ENCODE measurements around the gene SMAP1. TPM values are rescaled to one million over a fixed set of nuclear protein-coding genes. Genes with fewer than 3 reads are reported as not detected.
"Not testable (repeated sequence)": the region's sequence is repeated elsewhere in the genome, so short reads cannot be mapped to it uniquely, and the experiment has no call there.

The SMAP1 gene
- total and polyA plus RNA-seq, 9 donors = 19.4 to 27.7 (median 26.3) TPM

GRCh38 chr6:70771351-70771750 lies 103.7 kb downstream of the SMAP1 start:
- 95% methylated on average over 13 of the region's 19 CpGs for WGBS (ENCODE audit: insufficient coverage)
- H3K4me1 ChIP-seq (ENCODE audit: control insufficient read depth, insufficient read depth, low read length); H3K9me3 ChIP-seq (replicated peaks; ENCODE audit: control insufficient read depth, low read depth, low read length); H3K36me3 ChIP-seq (ENCODE audit: control insufficient read depth, insufficient read depth, low read length); H3K27me3 ChIP-seq (ENCODE audit: control insufficient read depth, insufficient read depth, low read length); DNase-seq; H3K27ac ChIP-seq (ENCODE audit: low read length); H3K4me3 ChIP-seq (ENCODE audit: low read length): not testable (repeated sequence)

DNA sequence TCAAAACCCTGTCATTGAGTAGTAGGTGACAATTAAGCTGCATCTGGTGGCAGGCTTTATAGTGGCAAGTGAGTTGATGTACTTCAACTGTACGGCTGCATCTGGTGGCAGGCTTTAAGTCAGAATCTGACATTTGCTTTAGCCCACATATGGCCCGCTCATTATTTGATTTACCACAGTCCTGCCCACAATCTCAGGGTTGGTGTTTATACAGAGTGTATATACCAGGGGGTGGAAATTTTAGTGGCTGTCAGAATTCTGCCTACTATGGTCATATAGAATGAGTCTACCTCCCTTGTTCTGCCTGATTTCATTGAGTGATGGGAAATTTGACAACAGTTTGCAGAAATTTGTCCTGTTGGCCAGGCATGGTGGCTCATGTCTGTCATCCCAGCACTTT lies 112.3 kb downstream of the SMAP1 start:
- Histone ChIP-seq H3K9me3 (replicated peaks; ENCODE audit: control insufficient read depth, low read depth, low read length) (no peaks in the 10 kb centered on the region), H3K27ac (ENCODE audit: low read length) (no peak overlapping the region), H3K4me1 (ENCODE audit: control insufficient read depth, insufficient read depth, low read length) (no peaks in the 10 kb centered on the region), H3K36me3 (ENCODE audit: control insufficient read depth, insufficient read depth, low read length) (no peaks in the 10 kb centered on the region), H3K27me3 (ENCODE audit: control insufficient read depth, insufficient read depth, low read length) (no peaks in the 10 kb centered on the region), H3K4me3 (ENCODE audit: low read length) (no peak overlapping the region)
- WGBS (ENCODE audit: insufficient coverage) = no CpG with 5 or more reads among the region's 2 CpGs
- no peak for DNase-seq

- no peaks in the 10 kb centered on the region for H3K27me3 ChIP-seq (ENCODE audit: control insufficient read depth, insufficient read depth, low read length)
- H3K4me1 ChIP-seq (ENCODE audit: control insufficient read depth, insufficient read depth, low read length) = no peaks in the 10 kb centered on the region
- no CpG with 5 or more reads among the region's 3 CpGs for WGBS (ENCODE audit: insufficient coverage)
Observed at GRCh38 chr6:70790483-70791224, 123.0 kb downstream of the SMAP1 start.

DNA sequence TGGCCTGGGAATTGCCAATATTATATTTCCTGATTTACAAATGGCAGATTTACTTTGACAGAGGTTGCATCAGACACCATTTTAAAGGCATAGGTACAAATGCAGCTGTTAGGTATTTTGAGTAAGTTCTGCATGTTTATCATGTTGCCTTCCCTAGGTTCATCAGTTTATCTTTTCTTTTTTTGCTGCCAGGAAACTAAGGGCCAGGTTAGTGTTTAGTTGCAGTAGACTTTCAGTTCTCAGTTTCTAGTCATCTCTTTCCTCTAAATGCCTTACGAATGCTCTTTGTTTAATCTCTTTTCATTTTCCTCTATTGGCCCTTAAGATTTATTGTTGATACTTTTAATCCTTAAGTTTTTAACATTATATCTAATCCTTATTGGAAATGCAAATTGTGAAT lies 129.9 kb downstream of the SMAP1 start:
- Histone ChIP-seq H3K4me1 (ENCODE audit: control insufficient read depth, insufficient read depth, low read length) (no peaks in the 10 kb centered on the region), H3K27ac (ENCODE audit: low read length) (no peak overlapping the region), H3K9me3 (replicated peaks; ENCODE audit: control insufficient read depth, low read depth, low read length) (no peaks in the 10 kb centered on the region), H3K4me3 (ENCODE audit: low read length) (no peak overlapping the region), H3K36me3 (ENCODE audit: control insufficient read depth, insufficient read depth, low read length) (no peaks in the 10 kb centered on the region), H3K27me3 (ENCODE audit: control insufficient read depth, insufficient read depth, low read length) (no peaks in the 10 kb centered on the region)
- DNase-seq = no peak
- WGBS (ENCODE audit: insufficient coverage) = no CpG with 5 or more reads among the region's 1 CpG

More at GRCh38 chr6:70790483-70791224, 123.0 kb downstream of the SMAP1 start:
- H3K9me3 ChIP-seq (replicated peaks; ENCODE audit: control insufficient read depth, low read depth, low read length) = no peaks in the 10 kb centered on the region
- H3K27ac ChIP-seq (ENCODE audit: low read length) = no peak overlapping the region
- DNase-seq = no peak
- H3K4me3 ChIP-seq (ENCODE audit: low read length) = no peak overlapping the region
- H3K36me3 ChIP-seq (ENCODE audit: control insufficient read depth, insufficient read depth, low read length) = no peaks in the 10 kb centered on the region

GRCh38 chr6:70806086-70806485 lies 138.4 kb downstream of the SMAP1 start:
- H3K4me3 ChIP-seq (ENCODE audit: low read length) = no peak overlapping the region
- peaks cover 4% of the 10 kb centered on the region for H3K36me3 ChIP-seq (ENCODE audit: control insufficient read depth, insufficient read depth, low read length)
- H3K9me3 ChIP-seq (replicated peaks; ENCODE audit: control insufficient read depth, low read depth, low read length) = no peaks in the 10 kb centered on the region
- DNase-seq = no peak
- no peak overlapping the region for H3K27ac ChIP-seq (ENCODE audit: low read length)
- 94% methylated on average over 8 of the region's 11 CpGs for WGBS (ENCODE audit: insufficient coverage)
- H3K27me3 ChIP-seq (ENCODE audit: control insufficient read depth, insufficient read depth, low read length) = no peaks in the 10 kb centered on the region
- H3K4me1 ChIP-seq (ENCODE audit: control insufficient read depth, insufficient read depth, low read length) = no peaks in the 10 kb centered on the region

GRCh38 chr6:70811788-70812187 lies 144.1 kb downstream of the SMAP1 start:
- 95% methylated on average over 3 of the region's 6 CpGs for WGBS (ENCODE audit: insufficient coverage)
- Histone ChIP-seq H3K9me3 (replicated peaks; ENCODE audit: control insufficient read depth, low read depth, low read length) (no peaks in the 10 kb centered on the region), H3K27ac (ENCODE audit: low read length) (no peak overlapping the region), H3K4me3 (ENCODE audit: low read length) (no peak overlapping the region), H3K4me1 (ENCODE audit: control insufficient read depth, insufficient read depth, low read length) (no peaks in the 10 kb centered on the region), H3K36me3 (ENCODE audit: control insufficient read depth, insufficient read depth, low read length) (no peaks in the 10 kb centered on the region), H3K27me3 (ENCODE audit: control insufficient read depth, insufficient read depth, low read length) (no peaks in the 10 kb centered on the region)
- DNase-seq = no peak

GRCh38 chr6:70813885-70814284 lies 146.2 kb downstream of the SMAP1 start:
- no peak overlapping the region for H3K27ac ChIP-seq (ENCODE audit: low read length)
- no peaks in the 10 kb centered on the region for H3K4me1 ChIP-seq (ENCODE audit: control insufficient read depth, insufficient read depth, low read length)
- WGBS (ENCODE audit: insufficient coverage) = no CpG with 5 or more reads among the region's 3 CpGs
- no peak overlapping the region for H3K4me3 ChIP-seq (ENCODE audit: low read length)
- H3K9me3 ChIP-seq (replicated peaks; ENCODE audit: control insufficient read depth, low read depth, low read length) = no peaks in the 10 kb centered on the region
- peak; percentile 18 for DNase-seq
- H3K27me3 ChIP-seq (ENCODE audit: control insufficient read depth, insufficient read depth, low read length) = no peaks in the 10 kb centered on the region
- no peaks in the 10 kb centered on the region for H3K36me3 ChIP-seq (ENCODE audit: control insufficient read depth, insufficient read depth, low read length)

DNA sequence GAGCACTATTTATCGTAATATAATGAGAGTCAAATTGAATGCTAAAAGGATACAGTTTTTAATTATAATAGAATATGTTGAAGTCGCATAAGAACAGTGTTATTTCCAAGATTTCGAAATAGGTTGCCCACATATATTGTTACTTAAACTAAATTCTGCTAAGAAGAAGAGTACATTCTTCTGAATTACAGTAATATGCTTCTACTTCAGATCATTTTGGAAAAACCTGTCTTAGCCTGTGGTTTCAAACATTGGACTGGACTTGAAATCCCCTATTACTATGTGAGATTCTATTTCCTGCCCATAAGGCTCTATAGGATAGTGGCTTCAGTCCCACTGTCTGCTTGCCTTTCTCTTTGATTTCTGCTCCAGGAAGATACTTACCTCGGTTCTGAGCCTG lies 152.0 kb downstream of the SMAP1 start:
- H3K4me1 ChIP-seq (ENCODE audit: control insufficient read depth, insufficient read depth, low read length) = no peaks in the 10 kb centered on the region
- no peak overlapping the region for H3K4me3 ChIP-seq (ENCODE audit: low read length)
- no peaks in the 10 kb centered on the region for H3K27me3 ChIP-seq (ENCODE audit: control insufficient read depth, insufficient read depth, low read length)
- DNase-seq = no peak
- no CpG with 5 or more reads among the region's 4 CpGs for WGBS (ENCODE audit: insufficient coverage)
- no peaks in the 10 kb centered on the region for H3K36me3 ChIP-seq (ENCODE audit: control insufficient read depth, insufficient read depth, low read length)
- H3K9me3 ChIP-seq (replicated peaks; ENCODE audit: control insufficient read depth, low read depth, low read length) = no peaks in the 10 kb centered on the region
- no peak overlapping the region for H3K27ac ChIP-seq (ENCODE audit: low read length)

- no peak for DNase-seq
- no CpG with 5 or more reads among the region's 2 CpGs for WGBS (ENCODE audit: insufficient coverage)
- no peaks in the 10 kb centered on the region for H3K27me3 ChIP-seq (ENCODE audit: control insufficient read depth, insufficient read depth, low read length)
- H3K27ac ChIP-seq (ENCODE audit: low read length) = no peak overlapping the region
- H3K9me3 ChIP-seq (replicated peaks; ENCODE audit: control insufficient read depth, low read depth, low read length) = no peaks in the 10 kb centered on the region
- H3K4me1 ChIP-seq (ENCODE audit: control insufficient read depth, insufficient read depth, low read length) = no peaks in the 10 kb centered on the region
- H3K36me3 ChIP-seq (ENCODE audit: control insufficient read depth, insufficient read depth, low read length) = no peaks in the 10 kb centered on the region
- H3K4me3 ChIP-seq (ENCODE audit: low read length) = no peak overlapping the region
Observed at GRCh38 chr6:70820778-70821177, 153.1 kb downstream of the SMAP1 start.

DNA sequence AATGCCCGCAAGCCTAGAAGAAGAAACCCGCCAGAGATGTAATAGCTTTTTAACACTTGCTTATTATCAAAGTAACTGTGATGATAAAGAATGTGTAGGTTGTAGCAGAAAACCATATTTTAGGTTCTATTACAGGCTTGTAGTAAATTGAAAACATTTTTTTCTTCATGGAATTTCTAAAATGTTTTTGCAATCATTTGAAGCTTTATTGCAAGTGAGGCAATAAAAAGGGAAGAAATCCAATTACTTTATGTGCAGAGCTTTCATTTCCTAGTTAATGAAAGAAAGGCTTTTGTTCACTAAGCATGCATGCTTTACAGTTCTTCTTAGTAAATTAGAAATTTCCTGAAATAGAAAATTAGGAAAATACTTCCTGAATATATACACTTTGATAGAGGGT lies 154.1 kb downstream of the SMAP1 start:
- no peak for DNase-seq
- H3K27me3 ChIP-seq (ENCODE audit: control insufficient read depth, insufficient read depth, low read length) = no peaks in the 10 kb centered on the region
- no peak overlapping the region for H3K4me3 ChIP-seq (ENCODE audit: low read length)
- H3K9me3 ChIP-seq (replicated peaks; ENCODE audit: control insufficient read depth, low read depth, low read length) = no peaks in the 10 kb centered on the region
- H3K36me3 ChIP-seq (ENCODE audit: control insufficient read depth, insufficient read depth, low read length) = no peaks in the 10 kb centered on the region
- no peak overlapping the region for H3K27ac ChIP-seq (ENCODE audit: low read length)
- WGBS (ENCODE audit: insufficient coverage) = no CpG with 5 or more reads among the region's 2 CpGs
- no peaks in the 10 kb centered on the region for H3K4me1 ChIP-seq (ENCODE audit: control insufficient read depth, insufficient read depth, low read length)

GRCh38 chr6:70823651-70824050 lies 156.0 kb downstream of the SMAP1 start:
- H3K36me3 ChIP-seq (ENCODE audit: control insufficient read depth, insufficient read depth, low read length) = no peaks in the 10 kb centered on the region
- H3K27ac ChIP-seq (ENCODE audit: low read length) = no peak overlapping the region
- H3K4me1 ChIP-seq (ENCODE audit: control insufficient read depth, insufficient read depth, low read length) = no peaks in the 10 kb centered on the region
- DNase-seq = no peak
- no peaks in the 10 kb centered on the region for H3K9me3 ChIP-seq (replicated peaks; ENCODE audit: control insufficient read depth, low read depth, low read length)
- no CpG with 5 or more reads among the region's 1 CpG for WGBS (ENCODE audit: insufficient coverage)
- no peaks in the 10 kb centered on the region for H3K27me3 ChIP-seq (ENCODE audit: control insufficient read depth, insufficient read depth, low read length)
- no peak overlapping the region for H3K4me3 ChIP-seq (ENCODE audit: low read length)
